ENCODE results near the gene SKP2. TPM values are rescaled to one million over a fixed set of nuclear protein-coding genes. Genes with fewer than 3 reads are reported as not detected.

SKP2 gene
- total RNA-seq, 1 donor from 2014 or later: 93.8 TPM

DNA sequence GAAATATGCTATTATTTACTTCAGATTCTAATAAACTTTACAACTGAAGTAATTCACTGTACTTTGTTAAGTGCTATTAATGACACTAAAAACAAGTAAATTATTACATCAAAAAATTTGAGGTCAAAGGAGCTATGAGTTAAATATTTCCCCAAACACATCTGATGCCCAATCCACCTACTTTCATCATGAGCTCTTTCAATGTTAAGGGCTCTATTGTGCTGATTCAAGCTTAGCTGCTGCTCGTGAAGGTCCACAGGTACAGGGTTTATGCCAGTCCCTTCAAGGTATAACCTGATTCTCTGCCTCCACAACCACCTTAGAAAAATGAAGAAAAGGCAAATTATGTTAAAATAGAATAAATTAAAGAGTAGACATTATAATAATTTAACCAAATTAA is 65.7 kb downstream of the SKP2 start:
- Mint-ChIP-seq H3K4me1 (peaks cover 3% of the 10 kb centered on the region), H3K36me3 (peaks cover 34% of the 10 kb centered on the region)

DNA sequence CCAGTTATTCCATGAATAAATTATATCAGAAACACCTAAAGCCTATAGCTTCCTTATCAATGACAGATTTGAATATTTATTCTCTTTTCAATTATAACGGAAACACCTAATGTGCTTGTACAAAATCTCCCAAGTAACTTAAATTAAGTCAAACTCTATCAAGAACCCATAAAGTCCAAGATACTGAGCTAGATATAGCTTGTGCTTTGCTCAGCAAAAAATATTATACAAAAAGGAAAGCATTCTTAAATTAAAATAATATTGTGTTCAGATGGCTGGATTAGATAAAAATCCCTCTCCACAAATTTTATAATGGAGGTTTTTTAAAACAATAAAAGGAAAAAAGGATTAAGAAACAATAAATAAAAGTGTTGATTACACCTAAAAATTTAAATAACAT is 66.1 kb downstream of the SKP2 start:
- H3K9me3 Mint-ChIP-seq: no peaks in the 10 kb centered on the region

More for the DNA sequence above, 65.7 kb downstream of the SKP2 start:
- Mint-ChIP-seq H3K27ac (no peak overlapping the region), H3K4me3 (no peak overlapping the region), H3K9me3 (no peaks in the 10 kb centered on the region), H3K27me3 (ENCODE audit: low read depth) (no peaks in the 10 kb centered on the region)
- no peak for DNase-seq (ENCODE audit: low spot score in 2 of 2, unreplicated experiment in 2 of 2)
- TF ChIP-seq, protein P1, sequence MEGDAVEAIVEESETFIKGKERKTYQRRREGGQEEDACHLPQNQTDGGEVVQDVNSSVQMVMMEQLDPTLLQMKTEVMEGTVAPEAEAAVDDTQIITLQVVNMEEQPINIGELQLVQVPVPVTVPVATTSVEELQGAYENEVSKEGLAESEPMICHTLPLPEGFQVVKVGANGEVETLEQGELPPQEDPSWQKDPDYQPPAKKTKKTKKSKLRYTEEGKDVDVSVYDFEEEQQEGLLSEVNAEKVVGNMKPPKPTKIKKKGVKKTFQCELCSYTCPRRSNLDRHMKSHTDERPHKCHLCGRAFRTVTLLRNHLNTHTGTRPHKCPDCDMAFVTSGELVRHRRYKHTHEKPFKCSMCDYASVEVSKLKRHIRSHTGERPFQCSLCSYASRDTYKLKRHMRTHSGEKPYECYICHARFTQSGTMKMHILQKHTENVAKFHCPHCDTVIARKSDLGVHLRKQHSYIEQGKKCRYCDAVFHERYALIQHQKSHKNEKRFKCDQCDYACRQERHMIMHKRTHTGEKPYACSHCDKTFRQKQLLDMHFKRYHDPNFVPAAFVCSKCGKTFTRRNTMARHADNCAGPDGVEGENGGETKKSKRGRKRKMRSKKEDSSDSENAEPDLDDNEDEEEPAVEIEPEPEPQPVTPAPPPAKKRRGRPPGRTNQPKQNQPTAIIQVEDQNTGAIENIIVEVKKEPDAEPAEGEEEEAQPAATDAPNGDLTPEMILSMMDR (IDR thresholded peaks at IDR 0.05; ENCODE audit: unreplicated experiment): no peak

DNA sequence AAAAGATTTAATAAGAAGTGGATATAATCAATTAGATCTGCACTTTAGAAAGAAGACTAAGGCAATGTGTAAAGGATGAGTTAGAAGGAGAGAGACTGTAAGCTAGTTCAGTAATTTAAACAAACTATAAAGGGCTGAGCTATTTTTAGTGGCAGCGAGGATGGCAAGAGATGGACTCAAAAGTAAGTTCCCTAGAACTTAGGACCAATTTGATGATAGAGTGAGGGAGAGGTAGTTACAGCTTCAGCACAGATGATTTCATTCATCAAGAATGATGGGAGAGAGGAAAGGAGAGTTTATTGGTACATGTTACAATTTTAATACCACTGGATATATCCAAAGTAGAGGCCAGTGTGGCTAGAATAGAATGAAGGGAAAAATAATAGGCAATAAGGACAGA is 70.7 kb downstream of the SKP2 start:
- no peak overlapping the region for H3K27ac Mint-ChIP-seq
- TF ChIP-seq, protein P1 (IDR thresholded peaks at IDR 0.05; ENCODE audit: unreplicated experiment): no peak
- peaks cover 3% of the 10 kb centered on the region for H3K4me1 Mint-ChIP-seq
- H3K9me3 Mint-ChIP-seq: no peaks in the 10 kb centered on the region
- no peak overlapping the region for H3K4me3 Mint-ChIP-seq
- no peaks in the 10 kb centered on the region for H3K27me3 Mint-ChIP-seq (ENCODE audit: low read depth)
- DNase-seq (ENCODE audit: low spot score in 2 of 2, unreplicated experiment in 2 of 2): no peak
- H3K36me3 Mint-ChIP-seq: peaks cover 32% of the 10 kb centered on the region

More for the DNA sequence above, 66.1 kb downstream of the SKP2 start:
- Mint-ChIP-seq H3K4me1 (peaks cover 3% of the 10 kb centered on the region), H3K27me3 (ENCODE audit: low read depth) (no peaks in the 10 kb centered on the region), H3K27ac (no peak overlapping the region), H3K4me3 (no peak overlapping the region), H3K36me3 (peaks cover 32% of the 10 kb centered on the region)
- no peak for DNase-seq (ENCODE audit: low spot score in 2 of 2, unreplicated experiment in 2 of 2)
- TF ChIP-seq, protein P1 (IDR thresholded peaks at IDR 0.05; ENCODE audit: unreplicated experiment): no peak

DNA sequence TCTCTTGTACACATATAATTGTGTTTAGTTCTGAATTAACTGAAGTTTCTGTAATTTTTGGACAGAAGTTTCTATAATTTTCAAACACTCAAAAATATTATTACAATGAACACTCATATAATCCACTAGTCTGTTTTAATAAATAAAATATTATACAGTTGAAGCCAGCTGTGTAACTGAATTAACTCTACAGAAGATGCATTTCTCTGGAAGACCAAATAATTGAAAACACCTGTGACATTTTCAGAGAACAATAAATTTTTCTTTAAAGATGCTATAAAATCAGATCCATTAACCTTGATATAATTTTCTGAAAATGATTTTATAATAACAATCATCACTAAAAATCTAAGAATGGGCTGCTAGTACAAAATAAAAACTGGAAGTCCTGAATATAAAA is 75.1 kb downstream of the SKP2 start:
- H3K9me3 Mint-ChIP-seq: no peaks in the 10 kb centered on the region
- H3K27ac Mint-ChIP-seq: no peak overlapping the region
- TF ChIP-seq, protein P1 (IDR thresholded peaks at IDR 0.05; ENCODE audit: unreplicated experiment): no peak
- H3K4me1 Mint-ChIP-seq: peaks cover 10% of the 10 kb centered on the region
- no peaks in the 10 kb centered on the region for H3K27me3 Mint-ChIP-seq (ENCODE audit: low read depth)
- H3K36me3 Mint-ChIP-seq: peaks cover 16% of the 10 kb centered on the region
- DNase-seq (ENCODE audit: low spot score in 2 of 2, unreplicated experiment in 2 of 2): no peak
- H3K4me3 Mint-ChIP-seq: no peak overlapping the region

DNA sequence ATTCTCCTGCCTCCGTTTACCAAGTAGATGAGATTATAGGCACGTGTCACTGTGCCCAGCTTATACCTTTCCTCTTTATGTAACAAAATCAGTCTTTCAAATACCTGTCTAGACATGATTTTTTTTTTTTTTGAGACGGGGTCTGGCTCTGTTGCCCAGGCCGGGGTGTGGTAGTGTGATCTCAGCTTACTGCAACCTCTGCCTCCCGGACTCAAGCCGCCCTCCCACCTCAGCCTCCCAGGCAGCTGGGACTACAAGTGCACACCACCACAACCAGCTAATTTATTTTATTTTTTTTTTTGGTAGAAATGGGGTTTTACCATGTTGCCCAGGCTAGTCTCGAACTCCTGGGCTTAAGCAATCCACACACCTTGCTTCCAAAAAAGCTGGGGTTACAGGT is 76.6 kb downstream of the SKP2 start:
- Mint-ChIP-seq H3K9me3 (no peaks in the 10 kb centered on the region), H3K4me3 (no peak overlapping the region), H3K36me3 (peaks cover 16% of the 10 kb centered on the region), H3K27ac (no peak overlapping the region), H3K27me3 (ENCODE audit: low read depth) (no peaks in the 10 kb centered on the region), H3K4me1 (peaks cover 19% of the 10 kb centered on the region)
- no peak for DNase-seq (ENCODE audit: low spot score in 2 of 2, unreplicated experiment in 2 of 2)
- TF ChIP-seq, protein P1 (IDR thresholded peaks at IDR 0.05; ENCODE audit: unreplicated experiment): no peak

Measured in mesothelial cell of epicardium (in vitro differentiated cells).